Testis (tissue), 2 donors: ENCODE measurements around the gene DHRS2.

ENCODE experiments used
- POLR2A ChIP-seq: fragments of 450-650 bp; IDR thresholded peaks from one replicate; pipeline ENCODE4 v1.6.1; 2017; ENCODE audit warnings: antibody characterized with exemption, mild to moderate bottlenecking, moderate library complexity
- TF ChIP-seq, protein P1 (sequence below), 3 experiments: fragments of 450-650 bp in 2 of 3; fragments of 200-600 bp in 1 of 3; sonication (generic) in 1 of 3; IDR thresholded peaks; one replicate each; pipeline ENCODE4 v1.5.1; 2016 to 2019; ENCODE audit warnings: antibody characterized with exemption in 3 of 3, mild to moderate bottlenecking in 2 of 3, moderate library complexity in 1 of 3

DNA sequence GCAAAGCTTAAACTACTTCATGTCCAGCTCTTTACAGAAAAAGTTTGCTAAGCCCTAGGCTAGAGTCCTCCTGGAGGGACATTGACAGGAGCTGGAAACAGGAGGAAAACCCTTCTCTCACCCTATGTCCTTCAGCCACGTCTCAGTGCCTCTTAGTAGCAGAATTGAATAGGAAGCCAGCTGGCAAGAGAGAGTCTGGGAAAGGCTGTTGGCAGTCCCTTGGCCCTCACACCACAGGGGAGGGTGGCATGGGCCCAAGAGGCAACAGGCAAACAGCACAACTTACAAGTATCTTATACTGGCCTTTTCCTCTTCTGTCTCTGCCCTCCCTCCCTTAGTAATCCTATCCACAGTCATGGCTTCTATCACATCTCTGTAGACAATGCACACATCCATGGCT is 27.7 kb upstream of the DHRS2 start:
- TF ChIP-seq, protein P1, sequence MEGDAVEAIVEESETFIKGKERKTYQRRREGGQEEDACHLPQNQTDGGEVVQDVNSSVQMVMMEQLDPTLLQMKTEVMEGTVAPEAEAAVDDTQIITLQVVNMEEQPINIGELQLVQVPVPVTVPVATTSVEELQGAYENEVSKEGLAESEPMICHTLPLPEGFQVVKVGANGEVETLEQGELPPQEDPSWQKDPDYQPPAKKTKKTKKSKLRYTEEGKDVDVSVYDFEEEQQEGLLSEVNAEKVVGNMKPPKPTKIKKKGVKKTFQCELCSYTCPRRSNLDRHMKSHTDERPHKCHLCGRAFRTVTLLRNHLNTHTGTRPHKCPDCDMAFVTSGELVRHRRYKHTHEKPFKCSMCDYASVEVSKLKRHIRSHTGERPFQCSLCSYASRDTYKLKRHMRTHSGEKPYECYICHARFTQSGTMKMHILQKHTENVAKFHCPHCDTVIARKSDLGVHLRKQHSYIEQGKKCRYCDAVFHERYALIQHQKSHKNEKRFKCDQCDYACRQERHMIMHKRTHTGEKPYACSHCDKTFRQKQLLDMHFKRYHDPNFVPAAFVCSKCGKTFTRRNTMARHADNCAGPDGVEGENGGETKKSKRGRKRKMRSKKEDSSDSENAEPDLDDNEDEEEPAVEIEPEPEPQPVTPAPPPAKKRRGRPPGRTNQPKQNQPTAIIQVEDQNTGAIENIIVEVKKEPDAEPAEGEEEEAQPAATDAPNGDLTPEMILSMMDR (IDR thresholded peaks at IDR 0.05), result no peak
- no peak for TF ChIP-seq POLR2A
